SK-N-SH treated with all-trans-retinoic acid at 6 μM for 48 hours (cell line): ENCODE measurements around the gene SRSF1.
A peak's percentile ranks its signal among the peaks of the same experiment; 100 is the strongest.

Source experiments
- ATAC-seq: fragments of 200-7000 bp; cut with Tn5 transposase; 3 replicates; pipeline ENCODE4 v1.9.1; 2020; ENCODE audit warnings: mild to moderate bottlenecking, moderate library complexity
- ARNTL ChIP-seq: fragments of 450-650 bp; formaldehyde crosslinking; IDR thresholded peaks from 2 replicates; pipeline ENCODE4 v1.5.0; 2020; ENCODE audit warnings: low read depth, mild to moderate bottlenecking, moderate library complexity, borderline replicate concordance
- BACH2 ChIP-seq: fragments of 250-450 bp; sonication (Bioruptor Pico); IDR thresholded peaks from 2 replicates; pipeline ENCODE4 v1.9.0; 2021; ENCODE audit warnings: mild to moderate bottlenecking, borderline replicate concordance
- CREB5 ChIP-seq: fragments of 250-450 bp; sonication (Bioruptor Pico); IDR thresholded peaks from 2 replicates; pipeline ENCODE4 v1.5.1; 2020; ENCODE audit warnings: low read depth, mild to moderate bottlenecking, moderate library complexity
- CSDC2 ChIP-seq: fragments of 250-450 bp; sonication (Bioruptor Pico); IDR thresholded peaks from 2 replicates; pipeline ENCODE4 v1.5.0; 2020; ENCODE audit warnings: mild to moderate bottlenecking, moderate library complexity
- CSRNP3 ChIP-seq: fragments of 250-450 bp; sonication (Bioruptor Pico); IDR thresholded peaks from 2 replicates; pipeline ENCODE4 v1.5.1; 2021; ENCODE audit warnings: mild to moderate bottlenecking, moderate library complexity
- ESRRG ChIP-seq: fragments of 250-450 bp; sonication (Bioruptor Pico); IDR thresholded peaks from 2 replicates; pipeline ENCODE4 v1.6.1; 2021; ENCODE audit warnings: mild to moderate bottlenecking
- GLIS3 ChIP-seq: fragments of 250-450 bp; sonication (Bioruptor Pico); IDR thresholded peaks from 2 replicates; pipeline ENCODE4 v1.5.0; 2020; ENCODE audit warnings: mild to moderate bottlenecking, moderate library complexity
- ISL1 ChIP-seq: fragments of 250-450 bp; sonication (Bioruptor Pico); IDR thresholded peaks from 2 replicates; pipeline ENCODE4 v2.1.2; 2022; ENCODE audit warnings: mild to moderate bottlenecking, moderate library complexity
- PATZ1 ChIP-seq: fragments of 250-450 bp; sonication (Bioruptor Pico); IDR thresholded peaks from 2 replicates; pipeline ENCODE4 v1.8.0; 2020; ENCODE audit warnings: mild to moderate bottlenecking, moderate library complexity, borderline replicate concordance
- POU6F1 ChIP-seq: fragments of 250-450 bp; sonication (Bioruptor Pico); IDR thresholded peaks from 2 replicates; pipeline ENCODE4 v1.8.0; 2021; ENCODE audit warnings: low read depth, mild to moderate bottlenecking, moderate library complexity, borderline replicate concordance
- PPARA ChIP-seq: fragments of 250-450 bp; sonication (Bioruptor Pico); IDR thresholded peaks from 2 replicates; pipeline ENCODE4 v1.5.0; 2020; ENCODE audit warnings: mild to moderate bottlenecking, borderline replicate concordance
- SNAI2 ChIP-seq: fragments of 250-450 bp; sonication (Bioruptor Pico); IDR thresholded peaks from 2 replicates; pipeline ENCODE4 v1.5.0; 2020; ENCODE audit warnings: mild to moderate bottlenecking, moderate library complexity
- TCF4 ChIP-seq: fragments of 250-450 bp; sonication (Bioruptor Pico); IDR thresholded peaks from 2 replicates; pipeline ENCODE4 v1.8.0; 2021; ENCODE audit warnings: mild to moderate bottlenecking, moderate library complexity, borderline replicate concordance
- TOX ChIP-seq: fragments of 250-450 bp; sonication (Bioruptor Pico); IDR thresholded peaks from 2 replicates; pipeline ENCODE4 v1.8.0; 2021; ENCODE audit warnings: mild to moderate bottlenecking, moderate library complexity, borderline replicate concordance
- TSHZ2 ChIP-seq: fragments of 250-450 bp; sonication (Bioruptor Pico); IDR thresholded peaks from 2 replicates; pipeline ENCODE4 v1.5.0; 2020; ENCODE audit warnings: mild to moderate bottlenecking, moderate library complexity
- ZC3H10 ChIP-seq: fragments of 250-450 bp; sonication (Bioruptor Pico); IDR thresholded peaks from 2 replicates; pipeline ENCODE4 v1.5.1; 2021; ENCODE audit warnings: mild to moderate bottlenecking, moderate library complexity
- ZFP3 ChIP-seq: fragments of 250-450 bp; sonication (Bioruptor Pico); IDR thresholded peaks from 2 replicates; pipeline ENCODE4 v1.5.0; 2020; ENCODE audit warnings: mild to moderate bottlenecking, moderate library complexity
- ZFP30 ChIP-seq: fragments of 450-650 bp; formaldehyde crosslinking; IDR thresholded peaks from 2 replicates; pipeline ENCODE4 v1.5.0; 2022; ENCODE audit warnings: mild to moderate bottlenecking, moderate library complexity
- ZNF565 ChIP-seq: fragments of 450-650 bp; formaldehyde crosslinking; conservative IDR thresholded peaks from 2 replicates; pipeline ENCODE4 v1.5.0; 2020; ENCODE audit warnings: low read depth, mild to moderate bottlenecking, moderate library complexity
- ZNF70 ChIP-seq: fragments of 450-650 bp; formaldehyde crosslinking; IDR thresholded peaks from 2 replicates; pipeline ENCODE4 v1.5.0; 2020; ENCODE audit warnings: mild to moderate bottlenecking, moderate library complexity
- ZNF8 ChIP-seq: fragments of 450-650 bp; formaldehyde crosslinking; IDR thresholded peaks from 2 replicates; pipeline ENCODE4 v1.5.0; 2020; ENCODE audit warnings: mild to moderate bottlenecking, moderate library complexity

SRSF1 gene

GRCh38 chr17:57957120-57957850 is 49.8 kb downstream of the SRSF1 start:
- TF ChIP-seq BACH2 (CRISPR knock-in tag): no peak
- no peak for TF ChIP-seq SNAI2 (CRISPR knock-in tag)
- TF ChIP-seq CREB5 (CRISPR knock-in tag): no peak
- no peak for TF ChIP-seq TCF4 (CRISPR knock-in tag)

GRCh38 chr17:57956291-57957119 is 50.5 kb downstream of the SRSF1 start:
- ATAC-seq: no peak
- TF ChIP-seq ISL1 (no peak), ZFP3 (CRISPR knock-in tag) (no peak), SNAI2 (CRISPR knock-in tag) (no peak), ZC3H10 (CRISPR knock-in tag) (no peak)

More at GRCh38 chr17:57957120-57957850, 49.8 kb downstream of the SRSF1 start:
- no peak for ATAC-seq

GRCh38 chr17:57955183-57955931 is 51.7 kb downstream of the SRSF1 start, which contains the start of gene CUEDC1:
Gene CUEDC1, minus strand, starts transcription at chr17:57955412. Its CDS starts 69,848 bp downstream, at chr17:57885564.
- peak; percentile 82 for ATAC-seq
- TF ChIP-seq TSHZ2 (CRISPR knock-in tag) (no peak), POU6F1 (CRISPR knock-in tag) (no peak), ESRRG (no peak), CSDC2 (CRISPR knock-in tag) (no peak), CSRNP3 (CRISPR knock-in tag) (no peak), ARNTL (CRISPR knock-in tag) (no peak), ZFP30 (CRISPR knock-in tag) (no peak), ISL1 (no peak), TCF4 (CRISPR knock-in tag) (no peak), GLIS3 (CRISPR knock-in tag) (no peak), ZNF70 (CRISPR knock-in tag) (no peak), TOX (CRISPR knock-in tag) (no peak), ZNF565 (no peak), ZFP3 (CRISPR knock-in tag) (no peak), ZNF8 (CRISPR knock-in tag) (no peak), PATZ1 (no peak), PPARA (no peak)
